HepG2 (cell line): Measurements from ENCODE around the gene KIF7. TPM values are rescaled to one million over a fixed set of nuclear protein-coding genes. Genes with fewer than 3 reads are reported as not detected.

Experiments used
- ATAC-seq: fragments of 200-7000 bp; cut with Tn5 transposase; 3 replicates; pipeline ENCODE4 v1.9.1; 2020; ENCODE audit warnings: mild to moderate bottlenecking, moderate library complexity
- BruUV-seq: library from RNA; stranded (reverse); fragments of 400-500 nt; replicated peaks from 2 replicates; lab custom pipeline; 2021; lab: Mats Ljungman, UMichigan
- CTCF ChIA-PET: fragments of 300-600 bp; formaldehyde crosslinking; extraction: SDS; loops from one replicate; lab custom pipeline; 2021; ENCODE audit warnings: low total read pairs, inconsistent platforms, low intra/inter-chr PET ratio; lab: Yijun Ruan, JAX
- POLR2A ChIA-PET: fragments of 350-600 bp; sonication (Branson Sonifier 250); formaldehyde crosslinking; loops from one replicate; lab custom pipeline; 2020; ENCODE audit warnings: antibody characterized with exemption, inconsistent platforms; lab: Yijun Ruan, JAX
- DNase-seq: peaks from one replicate; pipeline ENCODE4 v3.0.0-alpha.2; 2015; ENCODE audit warnings: low spot score
- FAIRE-seq: peaks from 3 replicates; lab custom pipeline; 2011; peaks lifted over from hg19 to GRCh38; lab: Jason Lieb, UNC
- H2AFZ ChIP-seq: one replicate; pipeline ENCODE4 v1.6.1; 2011; ENCODE audit warnings: low read length, inconsistent platforms
- H3K27ac ChIP-seq: fragments of 300-600 bp; 3 replicates; pipeline ENCODE4 v1.8.0; 2011; ENCODE audit warnings: mixed run types, mild to moderate bottlenecking, mixed read lengths, low read length, inconsistent platforms; ENCODE audit not compliant: insufficient read depth; ENCODE audit errors: extremely low read length
- H3K27me3 ChIP-seq, 2 experiments: fragments of 200-600 bp in 1 of 2; 2 replicates in 1 of 2; 3 replicates in 1 of 2; pipeline versions ENCODE4 v1.6.0 to v1.8.0; 2011; ENCODE audit warnings: low read length in 2 of 2, mild to moderate bottlenecking in 2 of 2, moderate library complexity in 2 of 2, inconsistent platforms in 1 of 2; ENCODE audit not compliant: insufficient read depth in 2 of 2, control insufficient read depth in 1 of 2
- H3K36me3 ChIP-seq, 2 experiments: fragments of 200-600 bp in 1 of 2; replicated peaks in 1 of 2; 2 replicates in 1 of 2; 3 replicates in 1 of 2; pipeline versions ENCODE4 v1.5.1 to v1.8.0; 2011; ENCODE audit warnings: low read length in 2 of 2, inconsistent platforms in 1 of 2; ENCODE audit not compliant: insufficient read depth in 2 of 2, control insufficient read depth in 1 of 2
- H3K4me1 ChIP-seq: 2 replicates; pipeline ENCODE4 v1.5.1; 2012; ENCODE audit warnings: low read length, inconsistent platforms; ENCODE audit not compliant: insufficient read depth
- H3K4me2 ChIP-seq: 2 replicates; pipeline ENCODE4 v1.6.0; 2011; ENCODE audit warnings: low read depth, low read length, inconsistent platforms
- H3K4me3 ChIP-seq, 3 experiments: fragments of 200-600 bp in 1 of 3; sonication (generic), shearing (Covaris generic) in 1 of 3; replicated peaks in 1 of 3; 2 replicates each; pipeline ENCODE4 v1.5.1; 2011 to 2016; ENCODE audit warnings: low read length in 3 of 3, inconsistent platforms in 2 of 3, low read depth in 2 of 3, mild to moderate bottlenecking in 2 of 3, control low read depth in 1 of 3, mixed read lengths in 1 of 3; ENCODE audit not compliant: insufficient read depth in 1 of 3
- H3K79me2 ChIP-seq: one replicate; pipeline ENCODE4 v1.6.1; 2011; ENCODE audit warnings: low read length, inconsistent platforms; ENCODE audit not compliant: insufficient read depth
- H3K9ac ChIP-seq: 2 replicates; pipeline ENCODE4 v1.6.0; 2011; ENCODE audit warnings: mild to moderate bottlenecking, low read depth, low read length, inconsistent platforms; ENCODE audit not compliant: insufficient read depth
- H3K9me3 ChIP-seq: 2 replicates; pipeline ENCODE4 v1.5.1; 2012; ENCODE audit warnings: mild to moderate bottlenecking, low read length
- H4K20me1 ChIP-seq: 2 replicates; pipeline ENCODE4 v1.6.0; 2011; ENCODE audit warnings: inconsistent platforms, mild to moderate bottlenecking, low read length, moderate library complexity; ENCODE audit not compliant: insufficient read depth
- KLF13 ChIP-seq: sonication (generic); formaldehyde crosslinking; IDR thresholded peaks from 2 replicates; pipeline ENCODE4 v1.4.0; 2020; ENCODE audit warnings: mild to moderate bottlenecking, missing genetic modification reagents
- NFYB ChIP-seq: sonication (generic); formaldehyde crosslinking; IDR thresholded peaks from 2 replicates; pipeline ENCODE4 v1.4.0; 2020; ENCODE audit warnings: missing genetic modification reagents
- ONECUT2 ChIP-seq: sonication (generic); formaldehyde crosslinking; IDR thresholded peaks from 2 replicates; pipeline ENCODE4 v1.4.0; 2020; ENCODE audit warnings: missing genetic modification reagents
- SP4 ChIP-seq: sonication (generic); formaldehyde crosslinking; IDR thresholded peaks from 2 replicates; pipeline ENCODE4 v1.8.1; 2023; ENCODE audit warnings: mild to moderate bottlenecking, missing genetic modification reagents
- SPEN ChIP-seq: sonication (generic); formaldehyde crosslinking; IDR thresholded peaks from 2 replicates; pipeline ENCODE4 v1.5.1; 2020; ENCODE audit warnings: low read depth, mild to moderate bottlenecking, missing genetic modification reagents
- ZNF124 ChIP-seq: sonication (generic); formaldehyde crosslinking; IDR thresholded peaks from 2 replicates; pipeline ENCODE4 v1.4.0; 2020; ENCODE audit warnings: missing genetic modification reagents
- ZNF670 ChIP-seq: sonication (generic); formaldehyde crosslinking; IDR thresholded peaks from 2 replicates; pipeline ENCODE4 v1.8.0; 2022; ENCODE audit warnings: mild to moderate bottlenecking, missing genetic modification reagents, borderline replicate concordance
- ZSCAN31 ChIP-seq: sonication (generic); formaldehyde crosslinking; IDR thresholded peaks from 2 replicates; pipeline ENCODE4 v1.5.0; 2020; ENCODE audit warnings: low read depth, mild to moderate bottlenecking, missing genetic modification reagents
- WGBS: methylation state at CpG from one replicate; pipeline ENCODE4 v1.1.6; 2017; ENCODE audit warnings: low lambda C conversion rate; 5-methylcytosine and 5-hydroxymethylcytosine counted together
- in situ Hi-C: cut with HindIII; loops from 2 replicates; pipeline ENCODE4 v1.10.0; 2017; ENCODE audit warnings: low pct_unique_long_range_greater_than_20kb; ENCODE audit not compliant: extremely low pct_ligation_motif_present
- intact Hi-C: fragments of 100-400 bp; cut with micrococcal nuclease; formaldehyde crosslinking; loops from one replicate; pipeline ENCODE4 v1.10.0; 2022; ENCODE audit not compliant: unreplicated experiment
- polyA plus RNA-seq, 8 experiments: library from polyadenylated mRNA; depleted of rRNA in 3 of 8; stranded (reverse) in 7 of 8; unstranded in 1 of 8; fragments of >200 nt; fragmentation: Illumina TruSeq in 4 of 8; extraction: Trizol in 4 of 8; gene quantifications; 2 replicates each; pipeline versions ENCODE4 v1.2.1 to v1.2.3, GENCODE V29; 2011 to 2016; ENCODE audit warnings: low read depth in 4 of 8, missing spikeins in 1 of 8, mixed read lengths in 1 of 8; ENCODE audit not compliant: insufficient read depth in 1 of 8
- total RNA-seq, 5 experiments: library from RNA; depleted of rRNA; stranded (reverse); fragments of >200 nt; fragmentation: Illumina TruSeq; extraction: Trizol; gene quantifications; 2 replicates each; pipeline ENCODE4 v1.2.3, GENCODE V29; 2016; ENCODE audit warnings: low read depth in 1 of 5
- TF ChIP-seq, protein P1 (sequence below): sonication (generic); formaldehyde crosslinking; IDR thresholded peaks from 2 replicates; pipeline ENCODE4 v1.4.0; 2020; ENCODE audit warnings: mild to moderate bottlenecking, missing genetic modification reagents, borderline replicate concordance
- TF ChIP-seq, protein P2 (sequence below): sonication (generic); formaldehyde crosslinking; IDR thresholded peaks from 2 replicates; pipeline ENCODE4; 2020; ENCODE audit warnings: missing genetic modification reagents, mild to moderate bottlenecking, borderline replicate concordance
- TF ChIP-seq, protein P3 (sequence below): sonication (generic); formaldehyde crosslinking; IDR thresholded peaks from 2 replicates; pipeline ENCODE4 v1.5.1; 2020; ENCODE audit warnings: mild to moderate bottlenecking, missing genetic modification reagents, borderline replicate concordance
- TF ChIP-seq, protein P4 (sequence below): fragments of 450-650 bp; IDR thresholded peaks from 2 replicates; pipeline ENCODE4 v1.6.1; 2016

Gene KIF7
- total and polyA plus RNA-seq, 2 of the 13 experiments (the other 11 are each of a cell fraction or from before 2014, with no cell fraction given), result 1.5 to 6.2 TPM

DNA sequence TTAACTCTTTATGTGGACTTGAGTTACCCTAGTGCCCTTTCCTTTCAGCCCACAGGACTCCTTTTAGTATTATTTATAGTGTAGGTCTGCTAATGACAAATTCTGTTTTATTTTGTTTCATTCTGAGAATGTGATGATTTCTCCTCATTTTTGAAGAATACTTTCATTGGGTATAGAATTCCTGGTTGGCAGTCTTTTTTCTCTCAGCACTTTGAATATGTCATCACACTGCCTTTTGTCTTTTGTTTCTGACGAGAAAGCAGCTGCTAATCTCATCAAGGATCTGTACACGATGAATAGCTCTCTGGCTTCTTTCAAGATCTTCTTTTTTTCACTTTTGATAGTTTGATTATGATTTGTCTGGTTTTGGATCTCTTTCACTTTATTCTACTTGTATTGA is 42.2 kb downstream of the KIF7 start:
- H3K4me3 ChIP-seq, result no peak overlapping the region
- no peaks in the 10 kb centered on the region for H3K79me2 ChIP-seq
- 100% methylated on average over 2 of the region's 2 CpGs for WGBS
- H3K27ac ChIP-seq, result no peak overlapping the region
- no peaks in the 10 kb centered on the region for H3K27me3 ChIP-seq
- ChIA-PET CTCF (no interaction called here), POLR2A (no interaction called here)
- no TSS peak for BruUV-seq
- no peaks in the 10 kb centered on the region for H3K4me1 ChIP-seq
- peaks cover 15 to 77% of the 10 kb centered on the region in 2 experiments for H3K36me3 ChIP-seq
- DNase-seq, result no peak
- no peak for ATAC-seq
- H2AFZ ChIP-seq, result no peak overlapping the region
- in situ Hi-C loops, result no loop called here
- H3K4me2 ChIP-seq, result no peak overlapping the region
- FAIRE-seq, result no peak
- no peaks in the 10 kb centered on the region for H4K20me1 ChIP-seq
- H3K9ac ChIP-seq, result no peak overlapping the region
- intact Hi-C loops, result no loop called here
- no peaks in the 10 kb centered on the region; the same call in 1 of the 2 replicates for H3K9me3 ChIP-seq
- TF ChIP-seq ONECUT2 (CRISPR knock-in tag), result no peak
- no peak for TF ChIP-seq ZSCAN31 (CRISPR knock-in tag)
- no peak for TF ChIP-seq NFYB (CRISPR knock-in tag)
- TF ChIP-seq, protein P1, sequence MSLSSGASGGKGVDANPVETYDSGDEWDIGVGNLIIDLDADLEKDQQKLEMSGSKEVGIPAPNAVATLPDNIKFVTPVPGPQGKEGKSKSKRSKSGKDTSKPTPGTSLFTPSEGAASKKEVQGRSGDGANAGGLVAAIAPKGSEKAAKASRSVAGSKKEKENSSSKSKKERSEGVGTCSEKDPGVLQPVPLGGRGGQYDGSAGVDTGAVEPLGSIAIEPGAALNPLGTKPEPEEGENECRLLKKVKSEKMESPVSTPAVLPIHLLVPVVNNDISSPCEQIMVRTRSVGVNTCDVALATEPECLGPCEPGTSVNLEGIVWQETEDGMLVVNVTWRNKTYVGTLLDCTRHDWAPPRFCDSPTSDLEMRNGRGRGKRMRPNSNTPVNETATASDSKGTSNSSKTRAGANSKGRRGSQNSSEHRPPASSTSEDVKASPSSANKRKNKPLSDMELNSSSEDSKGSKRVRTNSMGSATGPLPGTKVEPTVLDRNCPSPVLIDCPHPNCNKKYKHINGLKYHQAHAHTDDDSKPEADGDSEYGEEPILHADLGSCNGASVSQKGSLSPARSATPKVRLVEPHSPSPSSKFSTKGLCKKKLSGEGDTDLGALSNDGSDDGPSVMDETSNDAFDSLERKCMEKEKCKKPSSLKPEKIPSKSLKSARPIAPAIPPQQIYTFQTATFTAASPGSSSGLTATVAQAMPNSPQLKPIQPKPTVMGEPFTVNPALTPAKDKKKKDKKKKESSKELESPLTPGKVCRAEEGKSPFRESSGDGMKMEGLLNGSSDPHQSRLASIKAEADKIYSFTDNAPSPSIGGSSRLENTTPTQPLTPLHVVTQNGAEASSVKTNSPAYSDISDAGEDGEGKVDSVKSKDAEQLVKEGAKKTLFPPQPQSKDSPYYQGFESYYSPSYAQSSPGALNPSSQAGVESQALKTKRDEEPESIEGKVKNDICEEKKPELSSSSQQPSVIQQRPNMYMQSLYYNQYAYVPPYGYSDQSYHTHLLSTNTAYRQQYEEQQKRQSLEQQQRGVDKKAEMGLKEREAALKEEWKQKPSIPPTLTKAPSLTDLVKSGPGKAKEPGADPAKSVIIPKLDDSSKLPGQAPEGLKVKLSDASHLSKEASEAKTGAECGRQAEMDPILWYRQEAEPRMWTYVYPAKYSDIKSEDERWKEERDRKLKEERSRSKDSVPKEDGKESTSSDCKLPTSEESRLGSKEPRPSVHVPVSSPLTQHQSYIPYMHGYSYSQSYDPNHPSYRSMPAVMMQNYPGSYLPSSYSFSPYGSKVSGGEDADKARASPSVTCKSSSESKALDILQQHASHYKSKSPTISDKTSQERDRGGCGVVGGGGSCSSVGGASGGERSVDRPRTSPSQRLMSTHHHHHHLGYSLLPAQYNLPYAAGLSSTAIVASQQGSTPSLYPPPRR (CRISPR knock-in tag), result no peak
- TF ChIP-seq, protein P2, sequence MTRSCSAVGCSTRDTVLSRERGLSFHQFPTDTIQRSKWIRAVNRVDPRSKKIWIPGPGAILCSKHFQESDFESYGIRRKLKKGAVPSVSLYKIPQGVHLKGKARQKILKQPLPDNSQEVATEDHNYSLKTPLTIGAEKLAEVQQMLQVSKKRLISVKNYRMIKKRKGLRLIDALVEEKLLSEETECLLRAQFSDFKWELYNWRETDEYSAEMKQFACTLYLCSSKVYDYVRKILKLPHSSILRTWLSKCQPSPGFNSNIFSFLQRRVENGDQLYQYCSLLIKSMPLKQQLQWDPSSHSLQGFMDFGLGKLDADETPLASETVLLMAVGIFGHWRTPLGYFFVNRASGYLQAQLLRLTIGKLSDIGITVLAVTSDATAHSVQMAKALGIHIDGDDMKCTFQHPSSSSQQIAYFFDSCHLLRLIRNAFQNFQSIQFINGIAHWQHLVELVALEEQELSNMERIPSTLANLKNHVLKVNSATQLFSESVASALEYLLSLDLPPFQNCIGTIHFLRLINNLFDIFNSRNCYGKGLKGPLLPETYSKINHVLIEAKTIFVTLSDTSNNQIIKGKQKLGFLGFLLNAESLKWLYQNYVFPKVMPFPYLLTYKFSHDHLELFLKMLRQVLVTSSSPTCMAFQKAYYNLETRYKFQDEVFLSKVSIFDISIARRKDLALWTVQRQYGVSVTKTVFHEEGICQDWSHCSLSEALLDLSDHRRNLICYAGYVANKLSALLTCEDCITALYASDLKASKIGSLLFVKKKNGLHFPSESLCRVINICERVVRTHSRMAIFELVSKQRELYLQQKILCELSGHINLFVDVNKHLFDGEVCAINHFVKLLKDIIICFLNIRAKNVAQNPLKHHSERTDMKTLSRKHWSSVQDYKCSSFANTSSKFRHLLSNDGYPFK (CRISPR knock-in tag), result no peak
- no peak for TF ChIP-seq ZNF670 (CRISPR knock-in tag)
- TF ChIP-seq, protein P3, sequence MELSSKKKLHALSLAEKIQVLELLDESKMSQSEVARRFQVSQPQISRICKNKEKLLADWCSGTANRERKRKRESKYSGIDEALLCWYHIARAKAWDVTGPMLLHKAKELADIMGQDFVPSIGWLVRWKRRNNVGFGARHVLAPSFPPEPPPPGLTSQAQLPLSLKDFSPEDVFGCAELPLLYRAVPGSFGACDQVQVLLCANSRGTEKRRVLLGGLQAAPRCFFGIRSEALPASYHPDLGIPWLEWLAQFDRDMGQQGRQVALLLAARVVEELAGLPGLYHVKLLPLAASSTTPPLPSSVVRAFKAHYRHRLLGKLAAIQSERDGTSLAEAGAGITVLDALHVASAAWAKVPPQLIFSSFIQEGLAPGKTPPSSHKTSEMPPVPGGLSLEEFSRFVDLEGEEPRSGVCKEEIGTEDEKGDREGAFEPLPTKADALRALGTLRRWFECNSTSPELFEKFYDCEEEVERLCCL (CRISPR knock-in tag), result no peak
- no peak for TF ChIP-seq KLF13 (CRISPR knock-in tag)
- TF ChIP-seq, protein P4, sequence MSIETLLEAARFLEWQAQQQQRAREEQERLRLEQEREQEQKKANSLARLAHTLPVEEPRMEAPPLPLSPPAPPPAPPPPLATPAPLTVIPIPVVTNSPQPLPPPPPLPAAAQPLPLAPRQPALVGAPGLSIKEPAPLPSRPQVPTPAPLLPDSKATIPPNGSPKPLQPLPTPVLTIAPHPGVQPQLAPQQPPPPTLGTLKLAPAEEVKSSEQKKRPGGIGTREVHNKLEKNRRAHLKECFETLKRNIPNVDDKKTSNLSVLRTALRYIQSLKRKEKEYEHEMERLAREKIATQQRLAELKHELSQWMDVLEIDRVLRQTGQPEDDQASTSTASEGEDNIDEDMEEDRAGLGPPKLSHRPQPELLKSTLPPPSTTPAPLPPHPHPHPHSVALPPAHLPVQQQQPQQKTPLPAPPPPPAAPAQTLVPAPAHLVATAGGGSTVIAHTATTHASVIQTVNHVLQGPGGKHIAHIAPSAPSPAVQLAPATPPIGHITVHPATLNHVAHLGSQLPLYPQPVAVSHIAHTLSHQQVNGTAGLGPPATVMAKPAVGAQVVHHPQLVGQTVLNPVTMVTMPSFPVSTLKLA, result no peak
- TF ChIP-seq SPEN (CRISPR knock-in tag), result no peak
- no peak for TF ChIP-seq SP4
- no peak for TF ChIP-seq ZNF124 (CRISPR knock-in tag)
